ENCODE measurements around the gene MYO18B.

Gene MYO18B

DNA sequence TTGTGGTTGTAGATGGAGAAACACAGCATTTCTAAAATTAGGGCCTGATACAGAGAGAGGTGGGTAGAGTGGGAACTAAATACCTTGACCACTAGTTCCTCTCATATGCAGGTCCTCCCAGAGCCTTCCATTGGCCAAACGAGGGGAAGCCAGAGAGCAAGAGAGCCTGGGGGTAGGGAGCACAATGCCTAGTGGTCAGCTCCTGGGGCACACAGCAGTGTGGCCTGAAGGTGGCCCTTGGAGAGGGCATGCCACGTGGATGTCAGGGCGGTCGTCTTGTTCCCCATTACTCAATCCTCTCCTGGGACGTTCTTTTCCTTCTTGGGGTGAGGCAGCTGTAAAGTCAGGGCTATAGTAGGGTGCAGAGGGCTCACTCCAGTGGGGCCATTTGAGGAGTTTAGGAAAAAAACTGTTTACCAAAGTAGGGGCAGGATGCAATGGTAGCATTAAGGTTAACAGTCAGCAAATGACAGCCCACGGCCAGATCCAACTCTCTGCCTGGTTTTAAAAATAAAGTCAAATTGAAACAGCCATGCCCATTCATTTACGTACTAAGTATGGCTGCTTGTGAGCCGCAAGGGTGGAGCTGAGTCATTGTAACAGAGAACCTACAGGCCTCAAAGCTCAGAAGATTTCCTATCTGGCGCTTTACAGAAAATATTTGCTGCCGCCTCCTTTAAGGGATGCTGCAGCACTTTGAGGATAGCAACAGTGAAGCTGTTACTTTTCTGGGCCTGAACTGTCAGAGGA lies 7.6 kb downstream of the MYO18B start:
- DNase-seq: no peak

DNA sequence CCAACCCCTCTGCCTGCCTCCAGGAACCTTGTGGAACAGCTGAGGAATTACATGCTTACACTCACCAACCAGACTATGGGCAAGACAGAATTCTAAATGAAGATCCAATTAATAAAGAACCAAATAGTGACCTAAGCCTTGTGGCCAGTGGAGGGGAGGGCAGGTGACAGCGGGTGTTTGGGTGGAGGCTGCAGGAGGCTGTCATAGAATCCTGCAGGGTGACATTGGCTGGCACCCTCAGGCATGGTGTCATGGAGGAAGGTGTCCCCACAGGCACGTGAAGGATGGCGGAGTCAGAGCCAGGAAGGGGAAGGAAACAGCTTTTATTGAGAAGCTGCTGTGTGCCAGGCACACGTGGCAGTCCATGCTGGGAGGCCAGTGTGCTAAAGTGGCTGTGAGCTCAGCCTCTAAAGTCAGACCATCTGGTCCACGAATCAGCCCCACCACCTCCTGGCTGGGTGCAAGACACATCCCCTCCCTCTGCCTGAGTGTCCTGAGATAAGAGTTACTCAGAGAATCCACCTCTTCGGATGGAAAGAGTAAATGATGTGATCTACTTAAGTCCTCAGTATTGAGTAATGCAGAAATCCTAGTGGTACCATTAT lies 8.7 kb downstream of the MYO18B start:
- DNase-seq: no peak

- DNase-seq: no peak
Observed at GRCh38 chr22:25751174-25751581, 9.2 kb downstream of the MYO18B start.

- no peak for DNase-seq
Observed at GRCh38 chr22:25752615-25753214, 10.7 kb downstream of the MYO18B start.

DNA sequence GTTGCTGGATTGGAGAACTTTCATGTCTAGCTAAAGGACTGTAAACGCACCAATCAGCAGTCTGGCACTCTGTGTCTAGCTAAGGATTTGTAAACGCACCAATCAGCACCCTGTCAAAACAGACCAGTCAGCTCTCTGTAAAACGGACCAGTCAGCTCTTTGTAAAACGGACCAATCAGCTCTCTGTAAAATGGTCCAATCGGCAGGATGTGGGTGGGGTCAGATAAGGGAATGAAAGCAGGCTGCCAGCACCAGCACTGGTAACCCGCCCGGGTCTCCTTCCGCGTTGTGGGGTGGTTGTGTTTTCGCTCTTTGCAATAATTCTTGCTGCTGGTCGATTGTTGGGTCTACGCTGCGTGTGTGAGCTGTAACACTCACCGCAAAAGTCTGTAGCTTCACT lies 11.3 kb downstream of the MYO18B start:
- DNase-seq: no peak

DNA sequence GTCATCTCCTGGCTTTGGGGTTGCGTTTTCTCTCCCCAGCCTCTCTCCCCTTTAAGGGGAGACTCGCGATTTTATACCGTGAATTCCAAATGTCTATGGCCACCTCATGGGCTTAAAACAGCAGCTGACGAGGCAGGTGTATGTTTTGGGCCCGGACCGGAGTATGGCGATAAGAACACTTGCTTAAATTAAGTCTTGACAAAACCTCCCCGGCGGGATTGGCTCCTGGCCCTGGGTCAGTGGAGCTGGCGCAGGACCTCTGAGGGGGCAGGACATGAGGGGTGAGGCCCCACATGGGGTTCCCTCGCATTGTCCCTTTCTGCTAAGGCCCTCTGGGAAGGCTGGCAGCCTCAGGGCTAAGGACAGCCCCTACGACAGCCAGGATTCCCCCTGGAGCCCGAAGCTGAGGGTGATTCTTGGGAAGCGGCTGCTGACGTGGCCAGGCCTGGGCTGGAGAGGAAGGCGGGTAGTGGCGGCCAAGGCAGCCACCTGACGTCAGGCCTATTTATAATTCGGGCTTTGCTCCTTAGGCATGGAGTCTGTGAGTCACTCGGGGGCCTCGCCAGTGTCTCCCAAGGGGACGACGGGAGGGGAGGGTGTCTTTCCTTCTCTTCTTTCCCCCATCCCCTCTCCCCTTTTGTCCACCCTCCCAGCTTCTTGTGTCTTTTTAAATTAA lies 12.7 kb downstream of the MYO18B start:
- no peak for DNase-seq

GRCh38 chr22:25757686-25758085 lies 15.7 kb downstream of the MYO18B start:
- no peak for DNase-seq

GRCh38 chr22:25758316-25758715 lies 16.3 kb downstream of the MYO18B start:
- DNase-seq: no peak

DNA sequence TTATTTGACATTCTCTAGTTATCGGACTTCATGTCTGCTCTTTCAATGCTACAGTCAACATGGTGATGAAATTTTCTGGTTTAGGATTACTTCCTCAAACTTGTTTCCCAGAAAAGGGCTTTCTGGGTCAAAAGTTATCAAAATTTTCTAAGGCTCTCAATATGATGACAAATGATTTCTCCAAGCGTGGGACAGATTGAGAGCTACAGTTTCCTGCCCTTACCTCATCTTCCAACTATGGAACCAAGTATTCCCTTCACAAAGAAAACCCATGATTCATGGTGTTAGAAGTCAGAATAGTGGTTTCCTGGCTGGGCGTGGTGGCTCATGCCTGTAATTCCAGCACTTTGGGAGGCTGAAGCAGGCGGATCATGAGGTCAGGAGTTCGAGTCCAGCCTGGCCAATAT lies 17.8 kb downstream of the MYO18B start:
- no peak for DNase-seq

- DNase-seq: no peak
Observed at GRCh38 chr22:25760294-25760693, 18.3 kb downstream of the MYO18B start.

GRCh38 chr22:25760848-25761595 lies 19.0 kb downstream of the MYO18B start:
- DNase-seq: no peak

GRCh38 chr22:25762147-25762546 lies 20.2 kb downstream of the MYO18B start:
- no peak for DNase-seq

GRCh38 chr22:25763239-25763777 lies 21.3 kb downstream of the MYO18B start:
- no peak for DNase-seq

- no peak for DNase-seq
Observed at GRCh38 chr22:25764270-25765015, 22.5 kb downstream of the MYO18B start.

DNA sequence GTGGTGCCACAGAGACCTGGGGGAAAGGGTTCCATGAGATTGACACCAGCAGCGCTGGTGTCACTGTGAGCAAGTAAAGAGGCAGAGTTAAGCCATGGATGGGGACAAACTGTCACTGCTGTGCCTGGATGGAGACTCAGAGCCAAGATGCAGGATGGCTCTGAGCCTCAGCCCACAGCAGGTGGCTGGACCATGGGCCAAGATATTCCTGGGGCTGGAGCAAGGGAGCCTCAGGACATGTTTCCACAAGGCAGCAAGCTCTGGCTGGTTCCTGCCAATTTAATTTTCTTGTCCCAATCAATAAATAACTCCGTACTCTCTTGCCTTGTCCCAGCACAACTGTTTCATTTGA lies 23.0 kb downstream of the MYO18B start:
- DNase-seq: no peak

DNA sequence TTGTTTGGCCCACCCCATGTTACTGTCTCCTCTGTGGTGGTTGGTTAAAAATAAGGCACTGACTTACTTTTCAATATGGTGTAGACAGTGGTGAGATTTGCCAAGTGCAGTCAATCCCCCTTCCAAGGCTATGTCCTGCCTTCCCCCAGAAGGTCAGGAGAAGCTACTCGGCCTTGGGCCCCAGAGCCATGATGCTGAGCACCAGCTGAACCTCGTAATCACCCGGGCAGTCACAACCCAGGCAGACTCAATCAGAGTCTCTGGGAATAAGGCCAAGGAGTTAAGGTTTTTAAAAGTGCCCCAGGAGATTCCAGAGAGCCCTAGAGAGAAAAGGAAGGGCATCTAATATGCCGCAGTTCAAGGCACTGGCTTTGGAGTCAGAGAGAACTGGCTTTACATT lies 23.8 kb downstream of the MYO18B start:
- no peak for DNase-seq

DNA sequence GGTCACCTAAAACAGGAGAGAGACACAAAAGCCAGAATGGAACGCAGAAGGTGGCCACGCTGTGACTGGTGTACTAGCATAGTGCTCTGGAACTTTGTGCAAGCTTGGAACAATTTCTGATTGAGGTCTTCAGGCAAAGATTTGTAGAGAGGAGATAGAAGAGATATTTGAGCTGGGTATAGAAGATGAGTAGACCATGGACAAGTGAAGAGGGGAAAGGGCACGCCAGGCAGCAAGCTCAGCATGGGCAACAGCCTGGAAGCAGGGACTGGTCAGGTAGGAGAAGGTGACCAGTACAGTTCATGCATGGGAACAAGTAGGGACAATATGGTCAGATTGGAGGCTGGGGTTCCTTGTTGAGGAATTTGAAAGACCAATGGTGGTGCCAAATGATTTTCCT lies 24.4 kb downstream of the MYO18B start:
- no peak for DNase-seq

DNA sequence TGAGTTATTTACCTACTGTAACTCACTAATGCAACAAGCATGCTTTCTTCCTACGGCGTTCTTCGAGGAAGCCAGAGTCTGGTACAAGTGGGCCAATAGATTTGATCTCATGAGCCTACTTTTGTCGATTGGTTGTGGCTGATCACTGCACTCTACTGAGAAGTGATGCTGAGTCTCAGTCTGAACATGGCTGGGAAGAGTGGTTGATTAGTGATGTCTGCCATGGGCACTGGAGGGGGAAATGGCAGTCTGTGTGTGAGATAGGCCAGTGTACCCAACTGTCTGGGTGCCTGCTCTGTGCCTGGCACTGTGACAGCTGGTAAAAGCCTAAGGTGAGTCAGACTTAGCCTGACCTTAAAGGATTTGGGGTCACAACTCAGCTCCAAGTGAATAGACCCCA lies 28.3 kb downstream of the MYO18B start:
- DNase-seq: no peak

- DNase-seq: no peak
Observed at GRCh38 chr22:25772288-25772687, 30.3 kb downstream of the MYO18B start.

DNA sequence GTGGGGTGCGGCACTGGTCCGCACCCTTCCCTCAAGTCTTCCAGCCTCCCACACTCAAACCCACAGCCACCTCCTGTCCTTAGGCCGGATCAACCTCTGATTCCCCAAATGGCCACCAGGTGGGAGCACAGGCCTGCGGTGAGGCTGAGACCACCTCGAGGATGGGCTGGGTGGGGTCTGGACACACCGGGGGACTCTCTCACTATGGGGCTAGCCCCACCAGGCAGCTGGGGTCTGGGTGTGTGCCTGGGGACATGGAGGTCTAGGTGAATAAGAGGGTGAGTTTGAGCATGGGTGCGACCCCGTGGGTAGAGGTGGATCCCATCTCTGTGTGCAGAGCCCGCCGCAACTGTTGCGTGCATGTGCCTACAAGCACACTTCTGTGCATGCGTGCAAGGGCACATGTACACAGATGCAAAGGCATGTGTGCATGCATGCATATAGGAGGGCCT lies 32.6 kb downstream of the MYO18B start:
- DNase-seq: no peak

- no peak for DNase-seq
Observed at GRCh38 chr22:25775531-25775930, 33.5 kb downstream of the MYO18B start.

GRCh38 chr22:25777411-25777810 lies 35.4 kb downstream of the MYO18B start:
- DNase-seq: no peak
